Upper lobe of left lung (tissue), 4 donors: ENCODE results near the gene GPR183.

Experiments
- CTCF ChIP-seq, 6 experiments: fragments of 450-650 bp in 4 of 6; fragments of 200-600 bp in 2 of 6; sonication (generic) in 2 of 6; IDR thresholded peaks; one replicate each; pipeline ENCODE4 v1.5.1; 2016 to 2019; ENCODE audit warnings: antibody characterized with exemption in 6 of 6
- EP300 ChIP-seq, 4 donors: sonication (generic); formaldehyde crosslinking; IDR thresholded peaks; one replicate each; pipeline ENCODE4 v1.5.1; 2017; ENCODE audit warnings: antibody characterized with exemption in 4 of 4, control low read depth in 2 of 4
- POLR2A ChIP-seq, 4 donors: fragments of 450-650 bp; IDR thresholded peaks; one replicate each; pipeline ENCODE4 v1.5.1; 2016 to 2017; ENCODE audit warnings: antibody characterized with exemption in 4 of 4, mild to moderate bottlenecking in 2 of 4
- POLR2AphosphoS5 ChIP-seq, 2 donors: sonication (generic); formaldehyde crosslinking; IDR thresholded peaks; one replicate each; pipeline ENCODE4 v1.5.1; 2017; ENCODE audit warnings: antibody characterized with exemption in 2 of 2

GRCh38 chr13:99250982-99251825 is 56.0 kb downstream of the GPR183 start:
- no peak for TF ChIP-seq CTCF (IDR thresholded peaks at IDR 0.05)
- TF ChIP-seq EP300 (IDR thresholded peaks at IDR 0.05), result no peak
- no peak for TF ChIP-seq POLR2AphosphoS5 (IDR thresholded peaks at IDR 0.05)
- TF ChIP-seq POLR2A (IDR thresholded peaks at IDR 0.05), result no peak
